ENCODE results near the gene TMEM130. TPM values are rescaled to one million over a fixed set of nuclear protein-coding genes. Genes with fewer than 3 reads are reported as not detected.

Gene TMEM130
- total and polyA plus RNA-seq, 2 experiments from 2014 or later, result 1.5 to 2.0 TPM

- Mint-ChIP-seq H3K4me1 (peaks cover 18% of the 10 kb centered on the region), H3K9me3 (no peaks in the 10 kb centered on the region; the same call in 2 of the 3 replicates), H3K27me3 (ENCODE audit: insufficient read depth, low read depth, poor library complexity) (peaks cover 2% of the 10 kb centered on the region), H3K36me3 (ENCODE audit: low read depth) (no peaks in the 10 kb centered on the region; the same call in 2 of the 3 replicates), H3K27ac (no peak overlapping the region), H3K4me3 (no peak overlapping the region)
- H3K9me2 ChIP-seq (ENCODE audit: insufficient read depth), result 0 out of 2 replicates have a peak, but pooled peaks cover 3% of the 10 kb centered on the region
- no peak overlapping the region for H3K27ac ChIP-seq (ENCODE audit: low read depth)
- H4K20me1 ChIP-seq (replicated peaks; ENCODE audit: insufficient read depth), result no peaks in the 10 kb centered on the region
- H3F3A ChIP-seq (replicated peaks; ENCODE audit: low read depth), result no peaks in the 10 kb centered on the region
- H3K36me3 ChIP-seq (ENCODE audit: insufficient read depth), result no peaks in the 10 kb centered on the region; the same call in 1 of the 2 replicates
- ATAC-seq, result no peak
- no peaks in the 10 kb centered on the region for H3K27me3 ChIP-seq (ENCODE audit: insufficient read depth)
- H3K4me3 ChIP-seq, result no peak overlapping the region
- H3K4me2 ChIP-seq, result no peak overlapping the region
- no peak for DNase-seq (ENCODE audit: low spot score)
- H3K79me2 ChIP-seq (replicated peaks; ENCODE audit: insufficient read depth), result no peaks in the 10 kb centered on the region
- peaks cover 11% of the 10 kb centered on the region; the same call in 1 of the 2 replicates for H3K4me1 ChIP-seq (ENCODE audit: insufficient read depth)
- H2AFZ ChIP-seq, result no peak overlapping the region
- TF ChIP-seq REST (IDR thresholded peaks at IDR 0.05; ENCODE audit: unreplicated experiment), result no peak
- TF ChIP-seq CREB1 (CRISPR knock-in tag; IDR thresholded peaks at IDR 0.05; ENCODE audit: low read depth), result no peak
- no peak for TF ChIP-seq EZH2phosphoT487 (IDR thresholded peaks at IDR 0.05; ENCODE audit: unreplicated experiment)
- no peak for TF ChIP-seq ETS1 (IDR thresholded peaks at IDR 0.05)
- no peak for TF ChIP-seq ZNF114 (CRISPR knock-in tag; IDR thresholded peaks at IDR 0.05)
- TF ChIP-seq CTCF (conservative IDR thresholded peaks at IDR 0.05; ENCODE audit: low read depth in 2 of 2), result no peak
- no peak for TF ChIP-seq STAT1 (IDR thresholded peaks at IDR 0.05; ENCODE audit: unreplicated experiment)
- TF ChIP-seq NANOG (IDR thresholded peaks at IDR 0.05; ENCODE audit: borderline replicate concordance), result no peak
- no peak for TF ChIP-seq JUNB (IDR thresholded peaks at IDR 0.05; ENCODE audit: unreplicated experiment)
Observed at GRCh38 chr7:98828368-98828767, 41.4 kb downstream of the TMEM130 start.

GRCh38 chr7:98827258-98827657 lies 42.6 kb downstream of the TMEM130 start:
- peaks cover 2% of the 10 kb centered on the region for H3K27me3 Mint-ChIP-seq (ENCODE audit: insufficient read depth, low read depth, poor library complexity)
- peaks cover 11% of the 10 kb centered on the region; the same call in 1 of the 2 replicates for H3K4me1 ChIP-seq (ENCODE audit: insufficient read depth)
- H4K20me1 ChIP-seq (replicated peaks; ENCODE audit: insufficient read depth), result no peaks in the 10 kb centered on the region
- H3K36me3 Mint-ChIP-seq (ENCODE audit: low read depth), result no peaks in the 10 kb centered on the region; the same call in 2 of the 3 replicates
- 0 out of 2 replicates have a peak, but pooled peaks cover 3% of the 10 kb centered on the region for H3K9me2 ChIP-seq (ENCODE audit: insufficient read depth)
- H3F3A ChIP-seq (replicated peaks; ENCODE audit: low read depth), result no peaks in the 10 kb centered on the region
- H3K4me2 ChIP-seq, result no peak overlapping the region
- no peak overlapping the region for H3K27ac ChIP-seq (ENCODE audit: low read depth)
- H3K4me3 ChIP-seq, result no peak overlapping the region
- H3K27me3 ChIP-seq (ENCODE audit: insufficient read depth), result no peaks in the 10 kb centered on the region
- H3K4me1 Mint-ChIP-seq, result peaks cover 21% of the 10 kb centered on the region
- ATAC-seq (no peak), DNase-seq (ENCODE audit: low spot score) (no peak)
- H3K36me3 ChIP-seq (ENCODE audit: insufficient read depth), result no peaks in the 10 kb centered on the region; the same call in 1 of the 2 replicates
- H3K9me3 Mint-ChIP-seq, result no peaks in the 10 kb centered on the region; the same call in 2 of the 3 replicates
- no peak overlapping the region for H2AFZ ChIP-seq
- H3K79me2 ChIP-seq (replicated peaks; ENCODE audit: insufficient read depth), result no peaks in the 10 kb centered on the region
- H3K27ac Mint-ChIP-seq, result no peak overlapping the region
- no peak overlapping the region for H3K4me3 Mint-ChIP-seq
- TF ChIP-seq EZH2 (IDR thresholded peaks at IDR 0.05; ENCODE audit: low read depth, unreplicated experiment), result no peak
- no peak for TF ChIP-seq ETS1 (IDR thresholded peaks at IDR 0.05)
- TF ChIP-seq ZNF114 (CRISPR knock-in tag; IDR thresholded peaks at IDR 0.05), result no peak
- TF ChIP-seq CREB1 (CRISPR knock-in tag; IDR thresholded peaks at IDR 0.05; ENCODE audit: low read depth), result no peak
- TF ChIP-seq REST (IDR thresholded peaks at IDR 0.05; ENCODE audit: unreplicated experiment), result no peak
- TF ChIP-seq STAT1 (IDR thresholded peaks at IDR 0.05; ENCODE audit: unreplicated experiment), result no peak
